Cerebellar cortex (tissue), 1 donor: ENCODE measurements around the gene APLP1.
"Not testable (repeated sequence)": the region's sequence is repeated elsewhere in the genome, so short reads cannot be mapped to it uniquely, and the experiment has no call there.

Experiments
- DNase-seq: peaks from one replicate; pipeline ENCODE4 v3.0.0-alpha.2; 2015; ENCODE audit warnings: low spot score

Gene APLP1

DNA sequence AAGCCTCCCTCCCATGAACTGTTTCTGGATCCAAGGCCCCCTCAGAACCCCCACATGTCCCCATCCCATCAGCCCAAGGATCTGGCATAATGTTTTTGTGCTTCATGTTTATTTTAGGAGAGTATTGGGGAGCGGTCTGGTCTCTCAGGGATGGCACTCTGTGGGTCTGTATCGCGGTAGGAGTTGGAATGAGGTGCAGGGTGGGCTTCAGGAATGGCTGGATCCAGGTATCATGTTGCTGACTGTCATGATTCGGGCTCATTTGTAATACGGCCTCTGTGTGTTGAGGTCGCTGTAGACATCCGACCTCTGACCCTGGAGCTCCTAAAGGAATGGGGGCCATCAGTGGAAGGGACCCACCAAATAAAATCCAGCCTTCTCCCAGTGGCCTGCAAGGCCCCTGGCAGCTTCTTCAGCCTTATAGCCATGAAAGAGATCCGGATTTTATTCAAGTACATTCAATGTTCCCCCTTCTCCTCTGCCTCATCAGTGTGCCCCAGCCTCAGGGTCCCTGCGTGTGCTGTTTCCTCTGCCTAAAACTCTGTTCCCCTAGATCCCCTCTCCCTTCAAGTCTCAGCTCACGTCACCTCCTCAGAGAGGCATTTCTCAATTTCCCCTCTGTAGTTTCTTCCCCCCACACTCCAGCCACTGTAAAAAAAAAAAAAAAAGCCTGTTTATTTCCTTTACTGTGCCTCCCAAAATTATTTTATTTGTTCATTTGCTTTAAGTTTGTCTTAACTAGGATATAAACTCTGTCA is 36.1 kb downstream of the APLP1 start:
- no peak for DNase-seq

- DNase-seq, result no peak
Measured at GRCh38 chr19:35905178-35905727, 36.9 kb downstream of the APLP1 start.

DNA sequence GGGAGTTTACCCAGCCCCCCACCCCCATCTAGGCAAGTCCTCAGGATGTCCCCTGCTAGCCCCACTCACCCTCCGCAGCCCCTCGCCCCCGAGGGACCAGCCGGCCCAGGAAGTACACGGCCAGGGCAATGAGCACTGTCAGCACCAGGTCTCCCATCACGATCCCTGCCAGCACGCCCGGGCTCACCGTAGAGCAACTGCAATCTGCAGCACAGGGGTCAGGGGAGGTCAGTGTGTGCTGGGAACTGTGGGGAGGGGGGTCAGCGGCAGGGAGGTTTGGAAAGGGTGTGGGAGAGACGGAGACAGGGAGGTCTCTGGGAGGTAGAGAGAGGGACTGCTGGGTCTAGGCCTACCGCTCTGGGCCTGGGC is 39.0 kb downstream of the APLP1 start:
- no peak for DNase-seq

- no peak for DNase-seq
Measured at GRCh38 chr19:35908010-35908441, 39.7 kb downstream of the APLP1 start, which contains the start of gene TYROBP. Gene TYROBP (minus strand): TSS chr19:35908295. CDS start chr19:35908228, 67 bp downstream.

- no peak for DNase-seq
Measured at GRCh38 chr19:35908973-35909683, 40.8 kb downstream of the APLP1 start.

DNA sequence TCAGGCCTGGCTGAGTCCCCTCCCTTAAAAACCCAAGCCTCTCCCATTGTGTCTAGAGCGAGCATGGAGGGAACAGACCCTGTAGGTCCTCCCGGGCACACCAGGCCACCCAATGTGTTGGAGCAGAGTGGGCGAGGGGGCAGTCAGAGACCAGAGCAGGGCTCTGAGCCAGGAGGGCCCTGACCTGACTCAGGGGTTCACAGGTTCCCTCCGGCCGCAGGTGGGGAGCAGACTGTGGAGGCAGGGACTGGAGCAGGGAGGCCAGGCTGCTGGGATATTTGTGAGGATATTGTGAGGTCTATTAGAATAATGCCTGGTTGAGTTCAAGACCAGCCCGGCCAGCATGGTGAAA is 41.3 kb downstream of the APLP1 start:
- DNase-seq, result no peak

DNA sequence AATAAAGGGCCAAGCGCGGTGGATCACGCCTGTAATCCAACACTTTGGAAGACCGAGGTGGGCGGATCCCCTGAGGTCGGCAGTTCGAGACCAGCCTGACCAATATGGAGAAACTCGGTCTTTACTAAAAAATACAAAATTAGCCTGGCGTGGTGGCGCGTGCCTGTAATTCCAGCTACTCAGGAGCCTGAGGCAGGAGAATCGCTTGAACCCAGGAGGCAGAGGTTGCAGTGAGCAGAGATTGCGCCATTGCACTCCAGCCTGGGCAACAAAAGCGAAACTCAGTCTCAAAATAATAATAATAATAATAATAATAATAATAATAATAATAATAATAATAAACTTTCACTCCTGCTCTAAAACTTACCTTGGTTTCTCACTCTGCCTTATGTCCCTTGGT is 42.0 kb downstream of the APLP1 start:
- DNase-seq, result not testable (repeated sequence)

GRCh38 chr19:35911173-35911572 is 42.8 kb downstream of the APLP1 start:
- no peak for DNase-seq

GRCh38 chr19:35911790-35912189 is 43.4 kb downstream of the APLP1 start:
- no peak for DNase-seq

- no peak for DNase-seq
Measured at GRCh38 chr19:35913589-35913988, 45.2 kb downstream of the APLP1 start.

DNA sequence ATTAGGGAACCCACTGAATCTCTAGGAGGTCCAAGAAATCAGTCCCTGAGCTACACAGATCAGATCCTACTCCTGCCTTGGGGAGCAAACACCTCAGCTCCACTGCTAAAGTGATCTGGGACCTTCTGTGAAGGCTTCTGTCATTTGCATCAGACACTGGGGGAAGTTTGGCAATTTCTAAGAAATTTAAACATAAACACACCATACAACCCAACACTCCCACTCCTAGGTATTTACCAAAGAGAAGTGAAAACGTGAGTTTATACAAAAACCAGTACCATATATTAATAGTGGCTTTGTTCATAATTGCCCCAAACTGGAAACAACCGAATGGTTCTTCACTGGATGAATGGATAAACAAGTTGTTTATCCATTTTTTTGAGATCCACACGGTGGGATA is 47.1 kb downstream of the APLP1 start:
- no peak for DNase-seq

DNA sequence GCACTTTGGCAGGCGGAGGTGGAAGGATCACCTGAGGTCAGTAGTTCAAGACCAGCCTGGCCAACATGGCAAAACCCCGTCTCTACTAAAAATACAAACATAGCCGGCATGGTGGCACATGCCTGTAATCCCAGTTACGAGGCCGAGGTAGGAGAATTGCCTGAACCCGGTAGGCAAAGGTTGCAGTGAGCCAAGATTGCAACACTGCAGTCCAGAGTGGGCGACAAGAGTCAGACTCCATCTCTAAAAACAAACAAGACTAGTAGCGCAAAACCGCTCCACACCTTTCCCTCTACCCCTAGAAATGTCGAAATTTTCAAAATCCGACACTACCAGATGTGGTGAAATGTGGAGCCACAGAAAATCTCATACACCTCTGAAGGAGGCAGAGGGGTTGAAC is 50.9 kb downstream of the APLP1 start:
- DNase-seq, result no peak

DNA sequence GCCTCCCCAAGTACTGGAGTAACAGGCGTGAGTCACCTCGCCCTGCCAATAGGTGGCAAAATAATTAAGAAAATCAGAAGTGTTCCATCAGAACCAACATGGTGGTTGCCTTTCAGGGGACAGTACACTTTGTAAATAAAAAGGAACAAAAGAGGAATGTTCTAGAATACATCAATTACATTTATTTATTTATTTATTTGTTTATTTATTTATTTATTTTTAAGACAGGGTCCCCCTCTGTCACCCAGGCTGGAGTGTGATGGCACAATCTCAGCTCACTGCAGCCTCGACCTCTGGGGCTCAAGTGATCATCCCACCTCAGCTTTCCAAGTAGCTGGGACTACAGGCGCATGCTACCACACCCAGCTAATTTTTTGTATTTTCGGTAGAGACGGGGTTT is 52.6 kb downstream of the APLP1 start:
- DNase-seq, result no peak

DNA sequence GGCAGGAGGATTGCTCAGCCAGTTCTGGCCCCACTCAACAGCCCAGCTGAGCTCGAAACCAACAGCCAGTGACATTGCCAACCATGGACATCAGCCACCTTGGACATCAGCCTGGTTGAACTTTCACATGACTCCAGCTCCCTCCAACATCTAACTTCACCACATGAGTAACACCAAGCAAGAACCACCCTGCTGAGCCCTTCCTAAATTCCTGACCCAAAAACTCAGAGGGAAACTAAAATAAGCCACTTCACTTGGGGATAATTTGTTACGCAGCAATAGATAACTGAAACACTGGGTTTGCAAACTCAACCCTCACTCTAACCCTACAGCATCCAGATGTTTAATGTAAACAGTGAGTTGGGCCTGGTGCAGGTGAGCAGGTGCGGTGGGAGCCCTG is 57.1 kb downstream of the APLP1 start:
- no peak for DNase-seq

DNA sequence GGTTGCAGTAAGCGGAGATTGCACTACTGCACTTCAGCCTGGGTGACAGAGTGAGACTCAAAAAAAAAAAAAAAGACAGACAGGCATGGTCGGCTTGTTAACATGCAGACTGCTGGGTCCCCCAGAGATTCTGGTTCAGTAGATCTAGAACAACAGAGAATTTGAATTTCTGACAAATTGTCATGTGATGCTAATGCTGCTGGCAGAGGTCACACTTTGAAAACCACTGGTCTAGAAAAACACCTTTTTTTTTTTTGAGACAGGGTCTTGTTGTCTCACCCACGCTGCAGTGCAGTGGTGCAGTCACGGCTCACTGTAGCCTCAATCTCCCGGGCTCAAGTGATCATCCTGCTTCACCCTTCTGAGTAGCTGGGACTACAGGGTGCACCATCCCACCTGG is 60.1 kb downstream of the APLP1 start:
- no peak for DNase-seq
